NCI-H524 (cell line): Measurements from ENCODE around the gene KDM2B.

Source experiments
- DNase-seq, 2 experiments: peaks; one replicate each; lab custom pipeline; 2025; lab: John Stamatoyannopoulos, UW

Gene KDM2B

GRCh38 chr12:121430833-121431415 lies 149.9 kb downstream of the KDM2B start:
- DNase-seq: no peak

GRCh38 chr12:121428883-121429282 lies 151.9 kb downstream of the KDM2B start:
- no peak for DNase-seq

- DNase-seq: no peak
Measured at GRCh38 chr12:121427556-121428050, 153.2 kb downstream of the KDM2B start.

GRCh38 chr12:121424624-121424975 lies 156.2 kb downstream of the KDM2B start:
- no peak for DNase-seq

GRCh38 chr12:121423682-121424623 lies 156.9 kb downstream of the KDM2B start:
- DNase-seq: no peak

GRCh38 chr12:121423253-121423652 lies 157.6 kb downstream of the KDM2B start:
- no peak for DNase-seq

GRCh38 chr12:121420109-121420508 lies 160.7 kb downstream of the KDM2B start:
- DNase-seq: no peak

- no peak for DNase-seq
Measured at GRCh38 chr12:121417847-121418246, 163.0 kb downstream of the KDM2B start.

GRCh38 chr12:121413917-121414316 lies 166.9 kb downstream of the KDM2B start:
- no peak for DNase-seq

- no peak for DNase-seq
Measured at GRCh38 chr12:121405211-121405610, 175.6 kb downstream of the KDM2B start.

GRCh38 chr12:121404734-121405133 lies 176.1 kb downstream of the KDM2B start:
- DNase-seq: peak; percentile 4 to 33

GRCh38 chr12:121403721-121404120 lies 177.1 kb downstream of the KDM2B start:
- no peak for DNase-seq

- peak; percentile 26 to 38 for DNase-seq
Measured at GRCh38 chr12:121400332-121401139, 180.3 kb downstream of the KDM2B start.

GRCh38 chr12:121399391-121400331 lies 181.2 kb downstream of the KDM2B start, which contains the start of gene RNF34:
Gene RNF34 (plus strand): TSS chr12:121400118. CDS start chr12:121400213, 95 bp downstream.
- peak; percentile 94 to 97 for DNase-seq

- DNase-seq: no peak
Measured at GRCh38 chr12:121398355-121398754, 182.5 kb downstream of the KDM2B start.

- no peak for DNase-seq
Measured at GRCh38 chr12:121397521-121397920, 183.3 kb downstream of the KDM2B start.

- DNase-seq: no peak
Measured at GRCh38 chr12:121392325-121392716, 188.5 kb downstream of the KDM2B start.

GRCh38 chr12:121391619-121392324 lies 189.1 kb downstream of the KDM2B start:
- DNase-seq: peak; percentile 55 to 82

GRCh38 chr12:121390856-121391255 lies 190.0 kb downstream of the KDM2B start:
- DNase-seq: no peak

- DNase-seq: no peak
Measured at GRCh38 chr12:121388421-121388981, 192.3 kb downstream of the KDM2B start.
